Sigmoid colon (tissue), 7 donors: ENCODE measurements around the gene SH3BP5. TPM values are rescaled to one million over a fixed set of nuclear protein-coding genes. Genes with fewer than 3 reads are reported as not detected.
"Not testable (repeated sequence)": the region's sequence is repeated elsewhere in the genome, so short reads cannot be mapped to it uniquely, and the experiment has no call there.

ENCODE experiments used
- DNase-seq: peaks from one replicate; pipeline ENCODE4 v3.0.0-alpha.2; 2019
- H3K27ac ChIP-seq, 4 donors: fragments of 200-600 bp; sonication (generic); one replicate each; pipeline ENCODE4 v1.5.1; 2016 to 2019; ENCODE audit warnings: mild to moderate bottlenecking in 1 of 4
- H3K27me3 ChIP-seq, 3 donors: fragments of 200-600 bp; sonication (generic); one replicate each; pipeline ENCODE4 v1.5.1; 2019; ENCODE audit warnings: mild to moderate bottlenecking in 1 of 3
- H3K36me3 ChIP-seq, 4 donors: fragments of 200-600 bp; sonication (generic); one replicate each; pipeline ENCODE4 v1.5.1; 2016 to 2019
- H3K4me1 ChIP-seq, 4 donors: fragments of 200-600 bp; sonication (generic); one replicate each; pipeline ENCODE4 v1.5.1; 2017 to 2019
- H3K4me3 ChIP-seq, 4 donors: fragments of 200-600 bp; sonication (generic); one replicate each; pipeline ENCODE4 v1.5.1; 2017 to 2019; ENCODE audit warnings: mild to moderate bottlenecking in 2 of 4, moderate library complexity in 1 of 4
- H3K9me3 ChIP-seq, 4 donors: fragments of 200-600 bp in 3 of 4; sonication (generic) in 3 of 4; one replicate each; pipeline versions ENCODE4 v1.5.1 to v1.6.1; 2013 to 2019
- EP300 ChIP-seq, 4 donors: sonication (generic); formaldehyde crosslinking; IDR thresholded peaks; one replicate each; pipeline ENCODE4 v1.6.1; 2017; ENCODE audit warnings: antibody characterized with exemption in 4 of 4
- POLR2A ChIP-seq, 2 donors: fragments of 450-650 bp; IDR thresholded peaks; one replicate each; pipeline ENCODE4 v1.6.1; 2016; ENCODE audit warnings: antibody characterized with exemption in 2 of 2, mild to moderate bottlenecking in 2 of 2, moderate library complexity in 2 of 2
- POLR2AphosphoS5 ChIP-seq, 4 donors: sonication (generic); formaldehyde crosslinking; IDR thresholded peaks; one replicate each; pipeline ENCODE4 v1.6.1; 2017; ENCODE audit warnings: antibody characterized with exemption in 4 of 4
- WGBS, 2 donors: extraction: QIAGEN DNeasy Blood & Tissue Kit; methylation state at CpG; one replicate each; pipeline ENCODE4 v1.1.7; 2013; 5-methylcytosine and 5-hydroxymethylcytosine counted together
- intact Hi-C: fragments of 100-400 bp; cut with DNase I; formaldehyde crosslinking; loops from one replicate; pipeline ENCODE4 v1.15.1; 2023
- polyA plus RNA-seq, 3 donors: library from polyadenylated mRNA; stranded (reverse); fragments of 200-250 nt; gene quantifications; one replicate each; pipeline ENCODE4 v1.2.3, GENCODE V29; 2013
- total RNA-seq, 4 donors: library from RNA; depleted of rRNA; stranded (reverse); fragments of >200 nt; gene quantifications; one replicate each; pipeline ENCODE4 v1.1.0, GENCODE V29; 2016
- TF ChIP-seq, protein P1 (sequence below), 4 experiments: fragments of 450-650 bp in 3 of 4; fragments of 200-600 bp in 1 of 4; IDR thresholded peaks; one replicate each; pipeline ENCODE4 v1.5.1; 2016 to 2019; ENCODE audit warnings: antibody characterized with exemption in 4 of 4, mild to moderate bottlenecking in 3 of 4, moderate library complexity in 2 of 4
- donor health status: healthy with polysubstance abuse.
- donor health status: Bipolar disorder and iron deficiency.
- donor health status: healthy.

SH3BP5 gene
- total and polyA plus RNA-seq, 7 donors = 5.5 to 40.4 (median 31.2) TPM

- no peak for TF ChIP-seq POLR2A (IDR thresholded peaks at IDR 0.05)
- TF ChIP-seq, protein P1, sequence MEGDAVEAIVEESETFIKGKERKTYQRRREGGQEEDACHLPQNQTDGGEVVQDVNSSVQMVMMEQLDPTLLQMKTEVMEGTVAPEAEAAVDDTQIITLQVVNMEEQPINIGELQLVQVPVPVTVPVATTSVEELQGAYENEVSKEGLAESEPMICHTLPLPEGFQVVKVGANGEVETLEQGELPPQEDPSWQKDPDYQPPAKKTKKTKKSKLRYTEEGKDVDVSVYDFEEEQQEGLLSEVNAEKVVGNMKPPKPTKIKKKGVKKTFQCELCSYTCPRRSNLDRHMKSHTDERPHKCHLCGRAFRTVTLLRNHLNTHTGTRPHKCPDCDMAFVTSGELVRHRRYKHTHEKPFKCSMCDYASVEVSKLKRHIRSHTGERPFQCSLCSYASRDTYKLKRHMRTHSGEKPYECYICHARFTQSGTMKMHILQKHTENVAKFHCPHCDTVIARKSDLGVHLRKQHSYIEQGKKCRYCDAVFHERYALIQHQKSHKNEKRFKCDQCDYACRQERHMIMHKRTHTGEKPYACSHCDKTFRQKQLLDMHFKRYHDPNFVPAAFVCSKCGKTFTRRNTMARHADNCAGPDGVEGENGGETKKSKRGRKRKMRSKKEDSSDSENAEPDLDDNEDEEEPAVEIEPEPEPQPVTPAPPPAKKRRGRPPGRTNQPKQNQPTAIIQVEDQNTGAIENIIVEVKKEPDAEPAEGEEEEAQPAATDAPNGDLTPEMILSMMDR (IDR thresholded peaks at IDR 0.05) = no peak
- TF ChIP-seq EP300 (IDR thresholded peaks at IDR 0.05) = no peak
- TF ChIP-seq POLR2AphosphoS5 (IDR thresholded peaks at IDR 0.05) = no peak
- Histone ChIP-seq H3K4me1 (no peaks in the 10 kb centered on the region), H3K27me3 (no peaks in the 10 kb centered on the region), H3K9me3 (no peaks in the 10 kb centered on the region), H3K4me3 (no peak overlapping the region), H3K36me3 (no peaks in the 10 kb centered on the region), H3K27ac (peak overlapping the region in 1 of 4 donors; percentile 32)
- intact Hi-C loops = no loop called here
- no peak for DNase-seq
- WGBS, 2 donors = 28 to 40% methylated on average over 1 of the region's 1 CpG
These were observed 28.6 kb upstream of the SH3BP5 start for GRCh38 chr3:15360788-15361493.

DNA sequence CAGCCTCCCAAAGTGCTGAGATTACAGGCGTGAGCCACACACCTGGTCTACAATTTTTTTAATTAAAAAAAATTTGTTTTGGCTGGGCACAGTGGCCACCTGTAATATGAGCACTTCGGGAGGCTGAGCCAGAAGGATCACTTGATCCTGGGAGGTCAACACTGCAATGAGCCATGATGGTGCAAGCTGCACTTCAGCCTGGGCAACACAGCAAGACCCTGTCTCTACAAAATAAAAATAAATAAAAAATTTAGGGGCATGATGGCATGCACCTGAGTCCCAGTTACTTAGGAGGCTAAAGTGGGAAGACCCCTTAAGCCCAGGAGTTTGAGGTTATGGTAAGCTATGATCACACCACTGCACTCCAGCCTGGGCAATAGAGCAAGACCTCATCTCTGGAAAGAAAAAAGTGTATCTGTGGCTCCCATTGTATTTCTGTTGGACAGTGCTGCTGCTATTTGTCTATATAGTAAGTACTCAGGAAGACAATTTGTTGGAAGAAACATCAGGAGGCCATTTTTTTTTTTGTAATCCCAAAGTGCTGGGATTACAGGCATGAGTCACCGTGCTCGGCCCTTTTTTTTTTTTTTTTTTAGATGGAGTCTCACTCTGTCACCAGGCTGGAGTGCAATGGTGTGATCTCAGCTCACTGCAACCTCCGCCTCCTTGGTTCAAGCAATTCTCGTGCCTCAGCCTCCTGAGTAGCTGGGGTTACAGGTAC lies 27.5 kb upstream of the SH3BP5 start:
- TF ChIP-seq EP300 (IDR thresholded peaks at IDR 0.05) (no peak), POLR2AphosphoS5 (IDR thresholded peaks at IDR 0.05) (no peak), POLR2A (IDR thresholded peaks at IDR 0.05) (no peak)
- TF ChIP-seq, protein P1 (IDR thresholded peaks at IDR 0.05) = no peak
- Histone ChIP-seq H3K27me3 (no peaks in the 10 kb centered on the region), H3K4me3 (no peak overlapping the region), H3K9me3 (no peaks in the 10 kb centered on the region), H3K36me3 (no peaks in the 10 kb centered on the region), H3K27ac (no peak overlapping the region), H3K4me1 (no peaks in the 10 kb centered on the region)
- intact Hi-C loops = no loop called here
- DNase-seq = no peak
- 91 to 92% methylated on average over 6 of the region's 6 CpGs for WGBS, 2 donors

- H3K4me3 ChIP-seq, H3K4me1 ChIP-seq, intact Hi-C loops, H3K36me3 ChIP-seq, DNase-seq, H3K9me3 ChIP-seq, H3K27me3 ChIP-seq, H3K27ac ChIP-seq: not testable (repeated sequence)
- WGBS, 2 donors = 30 to 46% methylated on average over 5 of the region's 5 CpGs
These were observed 24.3 kb upstream of the SH3BP5 start for GRCh38 chr3:15356651-15357061.

DNA sequence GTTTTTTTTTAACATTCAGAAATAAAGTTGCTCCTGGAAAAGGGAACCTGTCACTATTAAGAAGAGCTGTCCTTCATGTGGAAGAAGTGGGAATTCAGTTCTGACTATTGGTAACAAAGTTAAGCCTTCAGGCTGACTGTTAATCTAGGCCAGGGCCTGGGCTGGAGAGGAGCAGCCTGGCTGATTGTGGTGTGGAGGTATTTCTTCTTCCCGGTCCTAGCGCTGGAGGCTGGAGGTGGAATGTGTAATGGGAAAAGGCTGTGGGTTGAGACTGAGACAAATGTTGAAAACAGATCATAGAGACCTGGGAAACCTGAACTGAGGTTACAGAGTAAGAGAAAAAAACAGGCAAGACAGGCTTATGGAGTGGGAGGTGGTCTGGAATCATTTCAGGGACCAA lies 23.8 kb upstream of the SH3BP5 start:
- H3K4me3 ChIP-seq = no peak overlapping the region

GRCh38 chr3:15355086-15355485 lies 22.7 kb upstream of the SH3BP5 start:
- H3K27ac ChIP-seq = no peak overlapping the region
- no peaks in the 10 kb centered on the region for H3K36me3 ChIP-seq
- H3K27me3 ChIP-seq = no peaks in the 10 kb centered on the region
- H3K4me1 ChIP-seq = no peaks in the 10 kb centered on the region
- intact Hi-C loops = no loop called here
- TF ChIP-seq EP300 (IDR thresholded peaks at IDR 0.05) (no peak), POLR2A (IDR thresholded peaks at IDR 0.05) (no peak), POLR2AphosphoS5 (IDR thresholded peaks at IDR 0.05) (no peak)
- TF ChIP-seq, protein P1 (IDR thresholded peaks at IDR 0.05) = no peak
- 81 to 87% methylated on average over 1 of the region's 1 CpG for whole genome bisulfite sequencing, 2 donors
- no peak overlapping the region for H3K4me3 ChIP-seq
- DNase-seq = no peak
- H3K9me3 ChIP-seq = peaks cover 0 to 6% (median 2%) of the 10 kb centered on the region in 4 donors

More for the DNA sequence above, 23.8 kb upstream of the SH3BP5 start:
- H3K36me3 ChIP-seq = no peaks in the 10 kb centered on the region
- intact Hi-C loops = no loop called here
- TF ChIP-seq, protein P1 (IDR thresholded peaks at IDR 0.05) = no peak
- TF ChIP-seq POLR2AphosphoS5 (IDR thresholded peaks at IDR 0.05) (no peak), POLR2A (IDR thresholded peaks at IDR 0.05) (no peak), EP300 (IDR thresholded peaks at IDR 0.05) (no peak)
- 85 to 86% methylated on average over 2 of the region's 2 CpGs for WGBS, 2 donors
- H3K9me3 ChIP-seq = peaks cover 0 to 4% (median 2%) of the 10 kb centered on the region in 4 donors
- DNase-seq = no peak
- H3K4me1 ChIP-seq = no peaks in the 10 kb centered on the region
- no peak overlapping the region for H3K27ac ChIP-seq
- H3K27me3 ChIP-seq = no peaks in the 10 kb centered on the region
